ENCODE data around the gene CDK6.

GRCh38 chr7:92809397-92809759 is 27.0 kb downstream of the CDK6 start:
- TF ChIP-seq POLR2A (IDR thresholded peaks at IDR 0.05) = no peak
- TF ChIP-seq CTCF (IDR thresholded peaks at IDR 0.05) = no peak

All from prostate gland (tissue), 2 donors.